Neural cell (in vitro differentiated cells): ENCODE measurements around the gene TAGLN. TPM values are rescaled to one million over a fixed set of nuclear protein-coding genes. Genes with fewer than 3 reads are reported as not detected.

ENCODE experiments used
- H2AFZ ChIP-seq: fragments of 200-600, 300-800 bp; sonication (generic), shearing (Covaris generic); 2 replicates; pipeline ENCODE4 v1.6.0; 2014; ENCODE audit warnings: low read depth, mild to moderate bottlenecking, antibody characterized with exemption, low read length, moderate library complexity
- H3F3A ChIP-seq: fragments of 200-600 bp; shearing (Covaris generic); 2 replicates; pipeline ENCODE4 v1.6.1; 2016; ENCODE audit warnings: mild to moderate bottlenecking, moderate library complexity, mixed read lengths, antibody characterized with exemption, low read length; ENCODE audit not compliant: insufficient read depth, poor library complexity, severe bottlenecking
- H3K27ac ChIP-seq: fragments of 200-600, 300-800 bp; sonication (generic), shearing (Covaris generic); 2 replicates; pipeline ENCODE4 v1.5.1; 2014; ENCODE audit warnings: mild to moderate bottlenecking, low read length, moderate library complexity
- H3K27me3 ChIP-seq: fragments of 300-800, 200-600 bp; sonication (generic), shearing (Covaris generic); 2 replicates; pipeline ENCODE4 v1.6.0; 2014; ENCODE audit warnings: mild to moderate bottlenecking, low read depth, low read length, moderate library complexity; ENCODE audit not compliant: insufficient read depth
- H3K36me3 ChIP-seq: fragments of 300-800, 200-600 bp; sonication (generic), shearing (Covaris generic); 2 replicates; pipeline ENCODE4 v1.5.1; 2014; ENCODE audit warnings: mild to moderate bottlenecking, antibody characterized with exemption, low read length, moderate library complexity; ENCODE audit not compliant: insufficient read depth
- H3K4me2 ChIP-seq: fragments of 300-800, 200-600 bp; sonication (generic), shearing (Covaris generic); 2 replicates; pipeline ENCODE4 v1.6.0; 2014; ENCODE audit warnings: mild to moderate bottlenecking, low read length
- H3K4me3 ChIP-seq: fragments of 300-800, 200-600 bp; sonication (generic), shearing (Covaris generic); 2 replicates; pipeline ENCODE4 v1.5.1; 2014; ENCODE audit warnings: mild to moderate bottlenecking, low read length, moderate library complexity
- H3K79me2 ChIP-seq: fragments of 200-600 bp; shearing (Covaris generic); replicated peaks from 2 replicates; pipeline ENCODE4 v1.6.0; 2014; ENCODE audit warnings: mild to moderate bottlenecking, low read length, moderate library complexity; ENCODE audit not compliant: insufficient read depth
- H3K9ac ChIP-seq: fragments of 300-800, 200-600 bp; sonication (generic), shearing (Covaris generic); 2 replicates; pipeline ENCODE4 v1.6.1; 2016; ENCODE audit warnings: mild to moderate bottlenecking, low read length, mixed read lengths
- H3K9me2 ChIP-seq: fragments of 200-600 bp; shearing (Covaris generic); 2 replicates; pipeline ENCODE4 v1.6.1; 2016; ENCODE audit warnings: mild to moderate bottlenecking, low read length, mixed read lengths; ENCODE audit not compliant: insufficient read depth
- H3K9me3 ChIP-seq: fragments of 200-600, 300-800 bp; sonication (generic), shearing (Covaris generic); 2 replicates; pipeline ENCODE4 v1.6.1; 2016; ENCODE audit warnings: mild to moderate bottlenecking, mixed run types, low read length, moderate library complexity, mixed read lengths
- H4K20me1 ChIP-seq: fragments of 200-600 bp; shearing (Covaris generic); 2 replicates; pipeline ENCODE4 v1.6.1; 2016; ENCODE audit warnings: mild to moderate bottlenecking, mixed run types; ENCODE audit not compliant: insufficient read depth
- EP300 ChIP-seq: fragments of 450-650 bp; conservative IDR thresholded peaks from 2 replicates; pipeline ENCODE4 v1.6.1; 2014; ENCODE audit warnings: antibody characterized with exemption, mild to moderate bottlenecking, moderate library complexity; ENCODE audit not compliant: poor library complexity, severe bottlenecking
- EZH2 ChIP-seq: fragments of 200-600, 300-800 bp; shearing (Covaris generic), sonication (generic); IDR thresholded peaks from 2 replicates; pipeline ENCODE4 v1.6.1; 2014; ENCODE audit warnings: antibody characterized with exemption, low read length, borderline replicate concordance, mild to moderate bottlenecking; ENCODE audit not compliant: insufficient read depth, poor library complexity, severe bottlenecking
- MXI1 ChIP-seq: fragments of 450-650 bp; conservative IDR thresholded peaks from 2 replicates; pipeline ENCODE4 v1.6.1; 2014; ENCODE audit warnings: antibody characterized with exemption, mild to moderate bottlenecking; ENCODE audit not compliant: poor library complexity, severe bottlenecking
- POLR2AphosphoS5 ChIP-seq: IDR thresholded peaks from 2 replicates; pipeline ENCODE4 v1.6.1; 2012
- RAD21 ChIP-seq: fragments of 450-650 bp; conservative IDR thresholded peaks from 2 replicates; pipeline ENCODE4 v1.6.1; 2014; ENCODE audit warnings: antibody characterized with exemption, mild to moderate bottlenecking, moderate library complexity
- REST ChIP-seq: IDR thresholded peaks from 2 replicates; pipeline ENCODE4 v1.6.1; 2012; ENCODE audit warnings: borderline replicate concordance
- SMC3 ChIP-seq: fragments of 450-650 bp; conservative IDR thresholded peaks from 2 replicates; pipeline ENCODE4 v1.6.1; 2014; ENCODE audit warnings: antibody characterized with exemption, mild to moderate bottlenecking, moderate library complexity; ENCODE audit not compliant: poor library complexity
- TAF1 ChIP-seq: IDR thresholded peaks from 2 replicates; pipeline ENCODE4 v1.6.1; 2012; ENCODE audit warnings: low read depth
- polyA plus RNA-seq: library from polyadenylated mRNA; depleted of rRNA; stranded (reverse); fragments of >200 nt; gene quantifications from 2 replicates; pipeline ENCODE4 v1.2.3, GENCODE V29; 2014
- TF ChIP-seq, protein P1 (sequence below): fragments of 450-650 bp; IDR thresholded peaks from 2 replicates; pipeline ENCODE4 v1.5.1; 2014; ENCODE audit warnings: antibody characterized with exemption, mild to moderate bottlenecking, moderate library complexity; ENCODE audit not compliant: poor library complexity, severe bottlenecking

The TAGLN gene
- polyA plus RNA-seq, 1 donor from 2014 or later = 15.7 TPM

GRCh38 chr11:117154468-117154867 is 44.7 kb upstream of the TAGLN start:
- no peaks in the 10 kb centered on the region for H3K9me2 ChIP-seq
- H3K27me3 ChIP-seq = no peaks in the 10 kb centered on the region
- H3K79me2 ChIP-seq = peaks cover 69% of the 10 kb centered on the region
- H3K27ac ChIP-seq = no peak overlapping the region
- peaks cover 9% of the 10 kb centered on the region for H4K20me1 ChIP-seq
- no peak overlapping the region for H3K9ac ChIP-seq
- H3K36me3 ChIP-seq = no peaks in the 10 kb centered on the region
- TF ChIP-seq MXI1 = no peak
- no peak for TF ChIP-seq RAD21
- TF ChIP-seq, protein P1, sequence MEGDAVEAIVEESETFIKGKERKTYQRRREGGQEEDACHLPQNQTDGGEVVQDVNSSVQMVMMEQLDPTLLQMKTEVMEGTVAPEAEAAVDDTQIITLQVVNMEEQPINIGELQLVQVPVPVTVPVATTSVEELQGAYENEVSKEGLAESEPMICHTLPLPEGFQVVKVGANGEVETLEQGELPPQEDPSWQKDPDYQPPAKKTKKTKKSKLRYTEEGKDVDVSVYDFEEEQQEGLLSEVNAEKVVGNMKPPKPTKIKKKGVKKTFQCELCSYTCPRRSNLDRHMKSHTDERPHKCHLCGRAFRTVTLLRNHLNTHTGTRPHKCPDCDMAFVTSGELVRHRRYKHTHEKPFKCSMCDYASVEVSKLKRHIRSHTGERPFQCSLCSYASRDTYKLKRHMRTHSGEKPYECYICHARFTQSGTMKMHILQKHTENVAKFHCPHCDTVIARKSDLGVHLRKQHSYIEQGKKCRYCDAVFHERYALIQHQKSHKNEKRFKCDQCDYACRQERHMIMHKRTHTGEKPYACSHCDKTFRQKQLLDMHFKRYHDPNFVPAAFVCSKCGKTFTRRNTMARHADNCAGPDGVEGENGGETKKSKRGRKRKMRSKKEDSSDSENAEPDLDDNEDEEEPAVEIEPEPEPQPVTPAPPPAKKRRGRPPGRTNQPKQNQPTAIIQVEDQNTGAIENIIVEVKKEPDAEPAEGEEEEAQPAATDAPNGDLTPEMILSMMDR = no peak
- TF ChIP-seq REST = no peak
- no peak for TF ChIP-seq EZH2
- TF ChIP-seq TAF1 = no peak
- no peak for TF ChIP-seq POLR2AphosphoS5
- TF ChIP-seq SMC3 = no peak
- no peak for TF ChIP-seq EP300
- no peak overlapping the region for H3K4me2 ChIP-seq
- no peaks in the 10 kb centered on the region for H3F3A ChIP-seq
- H2AFZ ChIP-seq = no peak overlapping the region
- H3K9me3 ChIP-seq = no peaks in the 10 kb centered on the region
- H3K4me3 ChIP-seq = no peak overlapping the region

GRCh38 chr11:117157507-117157906 is 41.7 kb upstream of the TAGLN start:
- Histone ChIP-seq H3F3A (no peaks in the 10 kb centered on the region), H3K27me3 (no peaks in the 10 kb centered on the region), H3K27ac (no peak overlapping the region), H3K4me2 (no peak overlapping the region), H3K9me2 (no peaks in the 10 kb centered on the region), H3K9me3 (no peaks in the 10 kb centered on the region), H3K36me3 (no peaks in the 10 kb centered on the region), H4K20me1 (peaks cover 4% of the 10 kb centered on the region), H3K79me2 (peaks cover 52% of the 10 kb centered on the region), H2AFZ (no peak overlapping the region), H3K4me3 (no peak overlapping the region), H3K9ac (no peak overlapping the region)
- no peak for TF ChIP-seq SMC3
- no peak for TF ChIP-seq REST
- no peak for TF ChIP-seq MXI1
- TF ChIP-seq POLR2AphosphoS5 = no peak
- TF ChIP-seq EP300 = no peak
- TF ChIP-seq EZH2 = no peak
- no peak for TF ChIP-seq RAD21
- TF ChIP-seq, protein P1 = no peak
- no peak for TF ChIP-seq TAF1
